Transverse colon (tissue), 4 donors: Measurements from ENCODE around the gene AKAP6. TPM values are rescaled to one million over a fixed set of nuclear protein-coding genes. Genes with fewer than 3 reads are reported as not detected.
A peak's percentile ranks its signal among the peaks of the same experiment; 100 is the strongest.

Experiments used
- DNase-seq: peaks from one replicate; pipeline ENCODE4 v3.0.0-alpha.2; 2019
- H3K27ac ChIP-seq, 4 donors: fragments of 200-600 bp; sonication (generic); 2 replicates each; pipeline ENCODE4 v1.5.1; 2016 to 2018; ENCODE audit warnings: inconsistent platforms in 4 of 4
- H3K27me3 ChIP-seq: fragments of 200-600 bp; sonication (generic); 2 replicates; pipeline ENCODE4 v1.5.1; 2017; ENCODE audit warnings: inconsistent platforms
- H3K36me3 ChIP-seq, 4 donors: fragments of 200-600 bp; sonication (generic); 2 replicates each; pipeline ENCODE4 v1.5.1; 2017 to 2019; ENCODE audit warnings: inconsistent platforms in 4 of 4
- H3K4me1 ChIP-seq, 4 donors: fragments of 200-600 bp; sonication (generic); 2 replicates each; pipeline ENCODE4 v1.5.1; 2017 to 2020; ENCODE audit warnings: inconsistent platforms in 4 of 4
- H3K4me3 ChIP-seq, 4 donors: fragments of 200-600 bp; sonication (generic); 1 replicate in 1 of 4; 2 replicates in 3 of 4; pipeline versions ENCODE4 v1.5.1 to v1.6.1; 2017 to 2019; ENCODE audit warnings: inconsistent platforms in 4 of 4
- H3K9me3 ChIP-seq, 2 donors: fragments of 200-600 bp; sonication (generic); 2 replicates each; pipeline ENCODE4 v1.5.1; 2017 to 2019; ENCODE audit warnings: inconsistent platforms in 2 of 2
- EP300 ChIP-seq: sonication (generic); formaldehyde crosslinking; IDR thresholded peaks from one replicate; pipeline ENCODE4 v1.6.1; 2017; ENCODE audit warnings: antibody characterized with exemption, low read depth
- POLR2A ChIP-seq: fragments of 450-650 bp; IDR thresholded peaks from one replicate; pipeline ENCODE4 v1.6.1; 2016; ENCODE audit warnings: antibody characterized with exemption, mild to moderate bottlenecking, moderate library complexity
- POLR2AphosphoS5 ChIP-seq, 3 donors: sonication (generic); formaldehyde crosslinking; IDR thresholded peaks; one replicate each; pipeline ENCODE4 v1.6.1; 2016; ENCODE audit warnings: antibody characterized with exemption in 3 of 3
- WGBS, 2 donors: methylation state at CpG; one replicate each; pipeline ENCODE4 v1.1.5; 2018; ENCODE audit warnings: low coverage in 1 of 2; 5-methylcytosine and 5-hydroxymethylcytosine counted together
- in situ Hi-C, 4 donors: fragments of 200-750 bp; cut with MboI; loops; one replicate each; pipeline versions ENCODE4 v1.15.0 to v1.15.1; 2017; ENCODE audit warnings: low sequenced_read_pairs in 3 of 4, low pct_ligation_motif_present in 1 of 4, low pct_unique_long_range_greater_than_20kb in 1 of 4
- intact Hi-C: fragments of 100-400 bp; cut with DNase I; formaldehyde crosslinking; loops from one replicate; pipeline ENCODE4 v1.15.1; 2023; ENCODE audit warnings: low total_unique reads
- total RNA-seq, 4 donors: library from RNA; depleted of rRNA; stranded (reverse); fragments of >200 nt; gene quantifications; one replicate each; pipeline ENCODE4 v1.1.0, GENCODE V29; 2016
- TF ChIP-seq, protein P1 (sequence below), 5 experiments: fragments of 200-600 bp in 3 of 5; fragments of 450-650 bp in 2 of 5; sonication (generic) in 3 of 5; IDR thresholded peaks; 1 replicate in 2 of 5; 2 replicates in 3 of 5; pipeline ENCODE4 v1.5.1; 2016 to 2017; ENCODE audit warnings: antibody characterized with exemption in 5 of 5, inconsistent platforms in 3 of 5, mild to moderate bottlenecking in 2 of 5, moderate library complexity in 1 of 5

Gene AKAP6
- total RNA-seq, 4 donors from 2014 or later = 6.3 to 16.7 (median 9.7) TPM

DNA sequence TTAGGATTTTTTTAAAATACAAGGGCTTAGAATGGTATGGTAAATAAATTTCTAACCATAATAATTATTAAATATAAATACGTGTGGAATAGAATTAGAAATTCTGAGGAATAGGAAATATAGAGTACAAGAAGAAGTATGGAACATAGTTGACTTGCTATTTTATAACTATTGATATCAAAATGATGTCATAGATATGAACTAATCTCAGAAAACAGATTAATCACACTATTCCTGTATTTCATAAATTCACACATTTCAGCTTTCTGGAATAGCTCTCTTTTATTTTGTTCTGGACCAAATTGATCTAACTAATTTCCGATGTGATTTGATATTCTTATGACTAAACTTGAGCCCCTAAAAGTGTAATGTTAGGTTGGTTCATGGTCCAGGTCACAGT lies 372.4 kb downstream of the AKAP6 start:
- no peaks in the 10 kb centered on the region for H3K9me3 ChIP-seq
- intact Hi-C loops (no loop called here), in situ Hi-C loops (loop anchor here in 1 of 4 donors (25.0 kb wide), 1 partner anchor 1086 kb away; no protein-coding TSS in a partner anchor)
- no peak overlapping the region for H3K4me3 ChIP-seq
- H3K36me3 ChIP-seq = no peaks in the 10 kb centered on the region
- H3K27ac ChIP-seq = peak overlapping the region in 1 of 4 donors; percentile 81
- no peak for TF ChIP-seq POLR2A
- TF ChIP-seq EP300 = no peak
- TF ChIP-seq, protein P1, sequence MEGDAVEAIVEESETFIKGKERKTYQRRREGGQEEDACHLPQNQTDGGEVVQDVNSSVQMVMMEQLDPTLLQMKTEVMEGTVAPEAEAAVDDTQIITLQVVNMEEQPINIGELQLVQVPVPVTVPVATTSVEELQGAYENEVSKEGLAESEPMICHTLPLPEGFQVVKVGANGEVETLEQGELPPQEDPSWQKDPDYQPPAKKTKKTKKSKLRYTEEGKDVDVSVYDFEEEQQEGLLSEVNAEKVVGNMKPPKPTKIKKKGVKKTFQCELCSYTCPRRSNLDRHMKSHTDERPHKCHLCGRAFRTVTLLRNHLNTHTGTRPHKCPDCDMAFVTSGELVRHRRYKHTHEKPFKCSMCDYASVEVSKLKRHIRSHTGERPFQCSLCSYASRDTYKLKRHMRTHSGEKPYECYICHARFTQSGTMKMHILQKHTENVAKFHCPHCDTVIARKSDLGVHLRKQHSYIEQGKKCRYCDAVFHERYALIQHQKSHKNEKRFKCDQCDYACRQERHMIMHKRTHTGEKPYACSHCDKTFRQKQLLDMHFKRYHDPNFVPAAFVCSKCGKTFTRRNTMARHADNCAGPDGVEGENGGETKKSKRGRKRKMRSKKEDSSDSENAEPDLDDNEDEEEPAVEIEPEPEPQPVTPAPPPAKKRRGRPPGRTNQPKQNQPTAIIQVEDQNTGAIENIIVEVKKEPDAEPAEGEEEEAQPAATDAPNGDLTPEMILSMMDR (IDR thresholded peaks at IDR 0.05) = no peak
- no peak for TF ChIP-seq POLR2AphosphoS5 (IDR thresholded peaks at IDR 0.05)
- 90 to 94% methylated on average over 2 of the region's 2 CpGs for WGBS, 2 donors
- H3K4me1 ChIP-seq = peaks cover 0 to 28% (median 2%) of the 10 kb centered on the region in 4 donors
- no peak for DNase-seq
- no peaks in the 10 kb centered on the region for H3K27me3 ChIP-seq

DNA sequence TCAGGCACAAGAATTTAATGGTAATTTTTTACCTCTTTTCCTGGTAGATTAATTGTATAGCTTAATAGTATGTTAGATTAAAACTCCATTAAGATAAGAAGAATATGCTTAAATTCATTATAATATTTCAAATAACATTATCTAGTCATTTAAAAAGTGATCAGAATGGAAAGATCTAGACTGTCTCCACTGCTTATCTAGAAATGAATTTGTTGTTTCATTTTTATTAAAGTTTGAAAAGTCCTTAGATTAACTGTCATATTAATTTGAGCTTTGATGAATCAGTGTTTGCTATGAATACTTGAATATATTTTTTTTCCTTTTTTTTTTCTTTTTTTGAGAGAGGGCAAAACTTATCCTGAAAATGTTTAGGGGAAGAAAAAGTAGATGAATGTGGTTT lies 373.0 kb downstream of the AKAP6 start:
- peak overlapping the region; percentile 52 to 81 (median 73) for H3K27ac ChIP-seq
- no peaks in the 10 kb centered on the region for H3K9me3 ChIP-seq
- peaks cover 0 to 23% (median 2%) of the 10 kb centered on the region in 4 donors for H3K4me1 ChIP-seq
- intact Hi-C loops = no loop called here
- in situ Hi-C loops = loop anchor here in 1 of 4 donors (25.0 kb wide), 1 partner anchor 1085 kb away; no protein-coding TSS in a partner anchor
- no peaks in the 10 kb centered on the region for H3K36me3 ChIP-seq
- no peak for DNase-seq
- no peak for TF ChIP-seq EP300
- TF ChIP-seq, protein P1 (IDR thresholded peaks at IDR 0.05) = no peak
- no peak for TF ChIP-seq POLR2A
- no peak for TF ChIP-seq POLR2AphosphoS5 (IDR thresholded peaks at IDR 0.05)
- no peak overlapping the region for H3K4me3 ChIP-seq
- no peaks in the 10 kb centered on the region for H3K27me3 ChIP-seq

DNA sequence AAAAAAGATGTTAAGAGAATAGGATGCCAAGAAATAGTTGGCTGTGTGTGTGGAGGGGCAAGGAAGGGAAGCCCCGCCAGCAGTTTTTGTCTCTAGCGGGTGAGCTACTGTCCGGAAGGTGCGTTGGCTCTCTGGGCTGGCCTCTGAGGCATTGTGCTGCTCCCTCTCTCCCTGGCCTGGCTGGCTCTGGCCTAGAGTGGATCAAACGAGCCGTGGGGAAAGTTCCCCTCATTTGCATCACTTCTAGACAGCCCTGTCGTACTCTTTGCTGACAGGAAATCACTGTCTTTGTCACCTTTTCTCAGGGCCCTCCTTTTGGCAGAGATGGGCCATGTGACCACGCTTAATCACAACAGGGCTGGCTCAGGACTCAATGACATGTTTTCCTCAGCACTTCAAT lies 373.5 kb downstream of the AKAP6 start:
- H3K36me3 ChIP-seq = no peaks in the 10 kb centered on the region
- H3K4me3 ChIP-seq = no peak overlapping the region
- peak; percentile 15 for DNase-seq
- TF ChIP-seq, protein P1 (IDR thresholded peaks at IDR 0.05) = no peak
- TF ChIP-seq EP300 (no peak), POLR2AphosphoS5 (IDR thresholded peaks at IDR 0.05) (no peak), POLR2A (no peak)
- H3K9me3 ChIP-seq = no peaks in the 10 kb centered on the region
- intact Hi-C loops = no loop called here
- 68% methylated on average over 8 of the region's 8 CpGs; no CpG with 5 or more reads in 1 of the 2 donors for WGBS, 2 donors
- H3K27ac ChIP-seq = peak overlapping the region; percentile 52 to 81 (median 73)
- no peaks in the 10 kb centered on the region for H3K27me3 ChIP-seq
- in situ Hi-C loops = loop anchor here in 1 of 4 donors (25.0 kb wide), 1 partner anchor 1085 kb away; no protein-coding TSS in a partner anchor
- peaks cover 0 to 23% (median 2%) of the 10 kb centered on the region in 4 donors for H3K4me1 ChIP-seq

DNA sequence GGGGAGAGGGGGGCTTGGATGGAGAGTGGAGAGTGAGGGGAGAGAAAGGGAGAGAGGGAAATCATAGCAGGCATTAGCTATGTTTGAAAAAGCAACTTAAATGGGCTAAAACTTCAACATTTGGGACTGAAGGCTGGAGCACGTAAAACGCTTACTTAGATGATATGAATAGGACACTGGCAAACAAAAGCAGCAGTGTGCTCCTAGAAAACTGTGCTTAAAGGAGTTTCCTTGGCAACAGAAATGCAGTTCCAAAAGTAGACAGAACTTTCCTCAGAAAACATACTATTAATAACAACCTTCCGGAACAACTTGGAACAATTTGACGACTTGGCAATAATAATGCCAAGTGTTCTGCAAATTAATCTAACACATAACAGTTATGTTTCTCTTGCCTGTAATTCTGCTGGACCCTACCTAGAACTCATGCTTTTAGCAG lies 374.1 kb downstream of the AKAP6 start:
- H3K36me3 ChIP-seq = no peaks in the 10 kb centered on the region
- intact Hi-C loops (no loop called here), in situ Hi-C loops (loop anchor here in 1 of 4 donors (25.0 kb wide), 1 partner anchor 1084 kb away; no protein-coding TSS in a partner anchor)
- DNase-seq = no peak
- H3K4me3 ChIP-seq = no peak overlapping the region
- H3K9me3 ChIP-seq = no peaks in the 10 kb centered on the region
- TF ChIP-seq EP300 = no peak
- TF ChIP-seq POLR2AphosphoS5 (IDR thresholded peaks at IDR 0.05) = peak in 2 of 3 donors; percentile 41 to 48
- WGBS, 2 donors = 39 to 45% methylated on average over 4 of the region's 4 CpGs
- no peaks in the 10 kb centered on the region for H3K27me3 ChIP-seq
- H3K27ac ChIP-seq = peak overlapping the region; percentile 52 to 81 (median 73)
- H3K4me1 ChIP-seq = peaks cover 0 to 23% (median 2%) of the 10 kb centered on the region in 4 donors
